Heart left ventricle (tissue), 13 donors: Measurements from ENCODE around the gene DYNLT1.
"Not testable (repeated sequence)": the region's sequence is repeated elsewhere in the genome, so short reads cannot be mapped to it uniquely, and the experiment has no call there.

Source experiments
- CTCF ChIP-seq, 12 donors: fragments of 200-600 bp; sonication (generic) in 4 of 12; IDR thresholded peaks; one replicate each; pipeline versions ENCODE4 v1.5.0 to v1.8.0; 2018 to 2022; ENCODE audit warnings: antibody characterized with exemption in 12 of 12, mild to moderate bottlenecking in 5 of 12
- POLR2A ChIP-seq, 2 donors: fragments of 450-650 bp; IDR thresholded peaks; one replicate each; pipeline ENCODE4 v1.6.1; 2017; ENCODE audit warnings: antibody characterized with exemption in 2 of 2, mild to moderate bottlenecking in 2 of 2, moderate library complexity in 2 of 2
- donor health status: ischemic (EF 13 %, LVEDD 7.1; RV severe dilation, severe dysfunction).
- donor health status: DM: no; HTN: yes; CAD: no.
- donor health status: DM: no; HTN: no; CAD: no.
- donor health status: ischemic (EF 25% LVEDD 6.9; RV normal size, moderate dysfunction).
- donor health status: ischemic (EF 25% LVEDD 5.7; RV mildly dilated, moderate dysfunction).
- donor health status: ischemic (EF 35%, LVEDD 5.7; RV mildly dilated, moderate dysfunction).
- donor health status: nonischemic (EF 11% LVEDD 7.7; RV severe dilation, severe dysfunction).
- donor health status: DM: yes; HTN: yes; CAD: no.
- donor health status: PGD.
- donor health status: ischemic (EF 29% LVEDD 5.4; RV normal size, mild dysfunction).
- donor health status: nonischemic (EF 23%, LVEDD 6.1; RV moderate dilation, normal function).

GRCh38 chr6:158632538-158633119 is 11.9 kb downstream of the DYNLT1 start:
- TF ChIP-seq CTCF, POLR2A (IDR thresholded peaks at IDR 0.05): not testable (repeated sequence)
